ENCODE results near the gene OR51E2. TPM values are rescaled to one million over a fixed set of nuclear protein-coding genes. Genes with fewer than 3 reads are reported as not detected.

OR51E2 gene
- total RNA-seq, 6 donors from 2014 or later, result not detected

DNA sequence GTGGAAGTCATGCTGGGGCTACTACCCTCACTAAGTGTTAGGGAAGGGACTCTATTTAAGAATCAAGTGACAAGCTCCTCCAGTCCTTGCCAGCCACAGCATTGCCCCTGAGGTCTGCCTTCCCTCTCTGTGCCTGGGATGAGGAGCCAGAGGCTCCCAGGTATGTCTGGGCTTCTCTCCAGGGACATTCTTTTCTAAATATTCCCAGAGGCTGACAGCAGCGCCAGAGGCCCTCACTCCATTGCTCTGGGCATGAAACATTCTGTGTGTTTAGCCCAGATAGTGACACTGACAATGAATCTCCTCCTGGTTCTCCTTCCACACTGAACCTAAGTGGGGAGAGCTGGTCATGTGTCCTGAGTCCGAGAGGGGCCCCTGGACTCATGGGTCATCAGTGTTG, 51.7 kb downstream of the OR51E2 start:
- Histone ChIP-seq H3K27me3 (no peaks in the 10 kb centered on the region), H3K4me1 (no peaks in the 10 kb centered on the region), H3K36me3 (no peaks in the 10 kb centered on the region), H3K9me3 (no peaks in the 10 kb centered on the region), H3K4me3 (no peak overlapping the region), H3K27ac (no peak overlapping the region)
- no peak for TF ChIP-seq POLR2A (IDR thresholded peaks at IDR 0.05)
- TF ChIP-seq, protein P1, sequence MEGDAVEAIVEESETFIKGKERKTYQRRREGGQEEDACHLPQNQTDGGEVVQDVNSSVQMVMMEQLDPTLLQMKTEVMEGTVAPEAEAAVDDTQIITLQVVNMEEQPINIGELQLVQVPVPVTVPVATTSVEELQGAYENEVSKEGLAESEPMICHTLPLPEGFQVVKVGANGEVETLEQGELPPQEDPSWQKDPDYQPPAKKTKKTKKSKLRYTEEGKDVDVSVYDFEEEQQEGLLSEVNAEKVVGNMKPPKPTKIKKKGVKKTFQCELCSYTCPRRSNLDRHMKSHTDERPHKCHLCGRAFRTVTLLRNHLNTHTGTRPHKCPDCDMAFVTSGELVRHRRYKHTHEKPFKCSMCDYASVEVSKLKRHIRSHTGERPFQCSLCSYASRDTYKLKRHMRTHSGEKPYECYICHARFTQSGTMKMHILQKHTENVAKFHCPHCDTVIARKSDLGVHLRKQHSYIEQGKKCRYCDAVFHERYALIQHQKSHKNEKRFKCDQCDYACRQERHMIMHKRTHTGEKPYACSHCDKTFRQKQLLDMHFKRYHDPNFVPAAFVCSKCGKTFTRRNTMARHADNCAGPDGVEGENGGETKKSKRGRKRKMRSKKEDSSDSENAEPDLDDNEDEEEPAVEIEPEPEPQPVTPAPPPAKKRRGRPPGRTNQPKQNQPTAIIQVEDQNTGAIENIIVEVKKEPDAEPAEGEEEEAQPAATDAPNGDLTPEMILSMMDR (IDR thresholded peaks at IDR 0.05), result no peak
- TF ChIP-seq POLR2AphosphoS5 (IDR thresholded peaks at IDR 0.05), result no peak
- no peak for TF ChIP-seq EP300 (IDR thresholded peaks at IDR 0.05)
- 62 to 88% methylated on average over 2 of the region's 2 CpGs for WGBS, 2 donors
- DNase-seq (no peak), ATAC-seq (ENCODE audit: low FRiP score in 2 of 2) (no peak)

DNA sequence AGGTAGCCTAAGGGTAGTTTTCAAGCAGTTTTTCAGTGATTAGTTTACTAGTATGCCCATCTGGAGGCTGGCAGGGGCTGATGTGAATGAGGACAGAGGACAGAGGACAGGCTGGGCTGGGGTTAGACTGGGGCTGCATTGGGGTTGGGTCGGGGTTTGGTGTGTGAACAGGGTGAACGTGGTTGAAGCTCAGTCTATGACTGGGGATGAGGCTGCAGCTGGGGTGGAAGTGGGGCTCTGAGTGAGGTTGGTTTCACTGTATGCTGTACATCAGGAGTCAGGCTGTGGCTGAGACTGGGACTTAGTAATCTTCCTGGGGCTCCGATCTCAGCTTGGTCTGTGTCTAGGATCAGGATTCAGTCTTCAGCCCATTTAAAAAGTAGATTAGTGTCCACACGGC, 53.4 kb downstream of the OR51E2 start:
- TF ChIP-seq POLR2AphosphoS5 (IDR thresholded peaks at IDR 0.05), result no peak
- TF ChIP-seq, protein P1 (IDR thresholded peaks at IDR 0.05), result no peak
- no peak for TF ChIP-seq EP300 (IDR thresholded peaks at IDR 0.05)
- TF ChIP-seq POLR2A (IDR thresholded peaks at IDR 0.05), result no peak
- Histone ChIP-seq H3K9me3 (no peaks in the 10 kb centered on the region), H3K27me3 (no peaks in the 10 kb centered on the region), H3K36me3 (no peaks in the 10 kb centered on the region), H3K4me3 (no peak overlapping the region), H3K27ac (no peak overlapping the region), H3K4me1 (no peaks in the 10 kb centered on the region)
- ATAC-seq (ENCODE audit: low FRiP score in 2 of 2), result no peak
- WGBS, 2 donors, result 62 to 80% methylated on average over 4 of the region's 4 CpGs
- no peak for DNase-seq

DNA sequence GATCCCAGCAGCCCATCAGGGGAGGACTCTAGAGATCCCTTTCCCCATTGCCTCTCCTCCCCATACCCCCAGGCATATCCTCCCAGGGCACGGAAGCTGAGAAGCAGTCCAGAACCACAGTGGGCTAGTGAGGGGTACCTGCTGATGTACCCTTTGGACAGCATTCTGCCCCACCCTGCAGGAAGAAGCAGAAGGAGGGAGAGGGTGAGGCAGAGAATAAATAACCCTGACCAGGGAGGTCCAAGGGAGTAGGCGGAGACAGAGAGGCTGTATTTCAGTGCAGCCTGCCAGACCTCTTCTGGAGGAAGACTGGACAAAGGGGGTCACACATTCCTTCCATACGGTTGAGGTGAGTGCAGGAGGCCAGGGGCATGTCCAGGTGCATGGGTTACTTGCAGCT, 54.0 kb downstream of the OR51E2 start, which contains the start of gene OR51E1:
Gene OR51E1, plus strand, starts transcription at position 301 of the 400 bp plus-strand sequence. CDS start 8,545 bp downstream, outside the sequence.
- ATAC-seq (ENCODE audit: low FRiP score in 2 of 2), result no peak
- H3K27ac ChIP-seq, result no peak within 1 kb of the TSS

DNA sequence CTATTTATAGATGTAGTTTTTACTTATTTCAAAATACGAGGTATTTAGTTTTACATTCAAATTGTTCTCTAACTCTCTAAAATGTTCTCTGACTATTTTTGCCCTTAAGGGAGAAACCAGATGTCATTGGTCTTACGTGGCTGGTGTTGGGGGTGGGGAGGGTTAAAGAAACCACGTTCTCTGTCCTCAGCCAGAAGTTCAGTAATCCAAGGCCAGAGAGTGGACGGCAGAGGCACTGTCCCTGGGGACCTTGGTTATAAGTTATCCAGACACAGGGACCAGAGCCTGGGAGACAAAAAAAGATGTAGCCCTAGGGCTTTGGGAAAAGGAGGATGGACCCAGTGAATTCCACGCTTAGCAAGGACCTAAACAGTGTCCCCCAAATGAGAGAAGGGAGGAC, 54.6 kb downstream of the OR51E2 start:
- TF ChIP-seq EP300 (IDR thresholded peaks at IDR 0.05) (no peak), POLR2AphosphoS5 (IDR thresholded peaks at IDR 0.05) (no peak), POLR2A (IDR thresholded peaks at IDR 0.05) (no peak)
- TF ChIP-seq, protein P1 (IDR thresholded peaks at IDR 0.05), result no peak
- no peaks in the 10 kb centered on the region for H3K27me3 ChIP-seq
- no peak for DNase-seq
- H3K4me1 ChIP-seq, result no peaks in the 10 kb centered on the region
- H3K4me3 ChIP-seq, result no peak overlapping the region
- no peaks in the 10 kb centered on the region for H3K9me3 ChIP-seq
- 42 to 50% methylated on average over 5 of the region's 5 CpGs for WGBS, 2 donors
- ATAC-seq (ENCODE audit: low FRiP score in 2 of 2), result no peak
- H3K36me3 ChIP-seq, result no peaks in the 10 kb centered on the region
- no peak overlapping the region for H3K27ac ChIP-seq

More for the DNA sequence above, 54.0 kb downstream of the OR51E2 start, which contains the start of gene OR51E1:
- DNase-seq, result no peak
- H3K27me3 ChIP-seq, result no peaks in the 10 kb centered on the region
- H3K9me3 ChIP-seq, result no peaks in the 10 kb centered on the region
- TF ChIP-seq POLR2AphosphoS5 (IDR thresholded peaks at IDR 0.05), result no peak
- TF ChIP-seq, protein P1 (IDR thresholded peaks at IDR 0.05), result no peak
- TF ChIP-seq EP300 (IDR thresholded peaks at IDR 0.05), result no peak
- no peak for TF ChIP-seq POLR2A (IDR thresholded peaks at IDR 0.05)
- H3K36me3 ChIP-seq, result no peaks in the 10 kb centered on the region
- H3K4me1 ChIP-seq, result no peaks in the 10 kb centered on the region
- whole genome bisulfite sequencing, 2 donors, result 75 to 77% methylated on average over 3 of the region's 3 CpGs
- H3K4me3 ChIP-seq, result no peak within 1 kb of the TSS

DNA sequence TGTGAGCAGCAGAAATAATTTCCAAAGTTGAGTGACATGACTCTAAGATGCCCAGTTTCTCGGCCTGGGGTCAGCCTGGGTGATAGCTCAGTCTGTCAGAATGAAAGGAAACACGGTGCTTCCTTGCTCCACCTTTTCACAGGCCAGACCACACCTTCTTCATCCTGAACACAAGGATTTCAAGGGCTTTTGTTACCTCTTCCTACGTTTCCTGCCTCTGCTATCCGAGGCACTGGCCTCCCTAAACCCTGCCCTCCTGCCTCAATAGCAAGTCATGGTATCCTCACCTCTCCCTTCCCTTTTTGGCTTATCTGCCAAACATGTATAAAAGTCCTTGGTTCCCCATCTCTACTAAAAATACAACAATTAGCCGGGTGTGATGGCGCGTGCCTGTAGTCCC, 55.6 kb downstream of the OR51E2 start:
- TF ChIP-seq POLR2A (IDR thresholded peaks at IDR 0.05) (no peak), POLR2AphosphoS5 (IDR thresholded peaks at IDR 0.05) (no peak), EP300 (IDR thresholded peaks at IDR 0.05) (no peak)
- TF ChIP-seq, protein P1 (IDR thresholded peaks at IDR 0.05), result no peak
- DNase-seq (no peak), ATAC-seq (ENCODE audit: low FRiP score in 2 of 2) (no peak)
- H3K4me1 ChIP-seq, result peaks cover 0 to 2% (median 0%) of the 10 kb centered on the region in 4 donors
- 50 to 71% methylated on average over 7 of the region's 7 CpGs for WGBS, 2 donors
- no peak overlapping the region for H3K27ac ChIP-seq
- H3K9me3 ChIP-seq, result no peaks in the 10 kb centered on the region
- H3K27me3 ChIP-seq, result no peaks in the 10 kb centered on the region
- no peak overlapping the region for H3K4me3 ChIP-seq
- H3K36me3 ChIP-seq, result no peaks in the 10 kb centered on the region

Data from upper lobe of left lung (tissue), 6 donors.